Pulmonary artery endothelial cell (primary cell): Measurements from ENCODE around the gene FOXP4. TPM values are rescaled to one million over a fixed set of nuclear protein-coding genes. Genes with fewer than 3 reads are reported as not detected.

Source experiments
- DNase-seq: peaks from one replicate; pipeline ENCODE4 v3.0.0-alpha.2; 2011; ENCODE audit warnings: low read depth, low spot score
- total RNA-seq: library from RNA; depleted of rRNA; stranded (reverse); fragments of >200 nt; gene quantifications from 2 replicates; pipeline ENCODE4 v1.2.3, GENCODE V29; 2014

FOXP4 gene
- total RNA-seq, 1 donor from 2014 or later, result 2.9 TPM

GRCh38 chr6:41546475-41546865 is 289 bp downstream of the FOXP4 start:
- DNase-seq, result no peak

- DNase-seq, result no peak
Measured at GRCh38 chr6:41546866-41547798, 951 bp downstream of the FOXP4 start.

- DNase-seq, result no peak
Measured at GRCh38 chr6:41547799-41548097, 1.6 kb downstream of the FOXP4 start.

GRCh38 chr6:41548098-41548840 is 2.1 kb downstream of the FOXP4 start:
- DNase-seq, result no peak

GRCh38 chr6:41548841-41549642 is 2.9 kb downstream of the FOXP4 start:
- DNase-seq, result no peak

- no peak for DNase-seq
Measured at GRCh38 chr6:41549673-41550072, 3.5 kb downstream of the FOXP4 start.

- DNase-seq, result no peak
Measured at GRCh38 chr6:41551086-41551700, 5.0 kb downstream of the FOXP4 start.

GRCh38 chr6:41551857-41552256 is 5.7 kb downstream of the FOXP4 start:
- no peak for DNase-seq

- DNase-seq, result no peak
Measured at GRCh38 chr6:41552723-41553122, 6.5 kb downstream of the FOXP4 start.

GRCh38 chr6:41553405-41553999 is 7.3 kb downstream of the FOXP4 start:
- DNase-seq, result no peak

- no peak for DNase-seq
Measured at GRCh38 chr6:41555326-41556300, 9.4 kb downstream of the FOXP4 start.

GRCh38 chr6:41557335-41557734 is 11.2 kb downstream of the FOXP4 start:
- DNase-seq, result no peak

- no peak for DNase-seq
Measured at GRCh38 chr6:41558033-41558807, 12.0 kb downstream of the FOXP4 start.

- DNase-seq, result no peak
Measured at GRCh38 chr6:41559655-41560427, 13.7 kb downstream of the FOXP4 start.

- DNase-seq, result no peak
Measured at GRCh38 chr6:41560431-41561192, 14.4 kb downstream of the FOXP4 start.

GRCh38 chr6:41561416-41561815 is 15.2 kb downstream of the FOXP4 start:
- no peak for DNase-seq
